Gastroesophageal sphincter (tissue), 3 donors: Measurements from ENCODE around the gene RHD.

ENCODE experiments used
- CTCF ChIP-seq, 4 experiments: fragments of 200-600 bp in 2 of 4; fragments of 450-650 bp in 2 of 4; sonication (generic) in 1 of 4; IDR thresholded peaks; one replicate each; pipeline ENCODE4 v1.5.1; 2017 to 2019; ENCODE audit warnings: antibody characterized with exemption in 4 of 4, mild to moderate bottlenecking in 2 of 4, moderate library complexity in 2 of 4
- POLR2A ChIP-seq, 2 donors: fragments of 450-650 bp; IDR thresholded peaks; one replicate each; pipeline ENCODE4 v1.6.1; 2017; ENCODE audit warnings: antibody characterized with exemption in 2 of 2, mild to moderate bottlenecking in 2 of 2, moderate library complexity in 1 of 2

GRCh38 chr1:25360596-25361581 is 88.6 kb downstream of the RHD start:
- no peak for TF ChIP-seq POLR2A (IDR thresholded peaks at IDR 0.05)
- TF ChIP-seq CTCF (IDR thresholded peaks at IDR 0.05): no peak
